ENCODE measurements around the gene SEPHS1.

The SEPHS1 gene

GRCh38 chr10:13268310-13268709 is 79.8 kb downstream of the SEPHS1 start:
- H3K4me3 Mint-ChIP-seq: no peak overlapping the region
- peaks cover 33% of the 10 kb centered on the region for H3K4me1 Mint-ChIP-seq
- TF ChIP-seq CTCF (IDR thresholded peaks at IDR 0.05; ENCODE audit: unreplicated experiment in 3 of 3): no peak
- peak overlapping the region in 2 of 3 experiments; percentile 65 to 73 for H3K27ac Mint-ChIP-seq
- H3K36me3 Mint-ChIP-seq (ENCODE audit: low read depth): no peaks in the 10 kb centered on the region
- peaks cover 3% of the 10 kb centered on the region for H3K9me3 Mint-ChIP-seq
- H3K27me3 Mint-ChIP-seq (ENCODE audit: low read depth): peaks cover 21% of the 10 kb centered on the region
